UCSD-AML1 (cell line): Measurements from ENCODE around the gene MEIS2.

ENCODE experiments used
- DNase-seq: peaks from one replicate; lab custom pipeline; 2025; ENCODE audit not compliant: unreplicated experiment; lab: John Stamatoyannopoulos, UW

Gene MEIS2

DNA sequence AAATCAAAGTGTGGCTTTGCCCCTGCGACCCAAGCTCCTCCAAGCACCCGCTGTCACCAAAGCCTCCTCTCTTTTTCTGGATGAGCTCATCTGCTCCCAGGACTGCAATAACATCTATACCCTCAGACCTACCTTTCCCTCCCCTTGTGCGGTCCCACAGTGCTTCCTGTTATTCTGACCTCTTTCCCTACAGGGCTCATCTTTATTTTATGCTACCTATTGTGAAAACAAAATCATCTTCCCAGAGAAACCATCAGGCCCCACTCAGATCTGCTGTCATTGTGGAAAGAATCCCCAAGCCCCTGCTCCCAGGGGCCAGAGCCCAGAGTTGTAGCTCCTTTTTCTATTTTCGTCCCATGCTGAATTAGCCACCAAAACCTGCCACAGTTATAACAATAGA, 162.2 kb downstream of the MEIS2 start:
- DNase-seq = no peak

DNA sequence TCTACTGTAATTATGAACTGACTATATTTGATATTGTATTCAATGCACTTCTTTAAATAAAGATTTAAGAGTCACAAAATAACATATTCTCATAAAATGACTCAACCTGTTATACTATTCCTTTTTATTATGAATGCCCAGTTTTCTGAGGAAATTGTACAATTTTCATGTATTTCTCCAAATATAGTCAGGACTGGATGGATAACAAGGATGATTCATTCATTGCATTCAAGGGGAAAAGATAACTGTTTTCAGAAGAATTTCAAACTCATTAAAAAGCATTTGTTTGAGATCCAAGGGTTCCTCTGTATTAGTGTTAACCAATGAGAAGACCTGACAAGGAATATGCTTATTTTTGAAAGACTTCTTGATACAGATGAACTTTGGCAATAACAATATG, 163.7 kb downstream of the MEIS2 start:
- no peak for DNase-seq

DNA sequence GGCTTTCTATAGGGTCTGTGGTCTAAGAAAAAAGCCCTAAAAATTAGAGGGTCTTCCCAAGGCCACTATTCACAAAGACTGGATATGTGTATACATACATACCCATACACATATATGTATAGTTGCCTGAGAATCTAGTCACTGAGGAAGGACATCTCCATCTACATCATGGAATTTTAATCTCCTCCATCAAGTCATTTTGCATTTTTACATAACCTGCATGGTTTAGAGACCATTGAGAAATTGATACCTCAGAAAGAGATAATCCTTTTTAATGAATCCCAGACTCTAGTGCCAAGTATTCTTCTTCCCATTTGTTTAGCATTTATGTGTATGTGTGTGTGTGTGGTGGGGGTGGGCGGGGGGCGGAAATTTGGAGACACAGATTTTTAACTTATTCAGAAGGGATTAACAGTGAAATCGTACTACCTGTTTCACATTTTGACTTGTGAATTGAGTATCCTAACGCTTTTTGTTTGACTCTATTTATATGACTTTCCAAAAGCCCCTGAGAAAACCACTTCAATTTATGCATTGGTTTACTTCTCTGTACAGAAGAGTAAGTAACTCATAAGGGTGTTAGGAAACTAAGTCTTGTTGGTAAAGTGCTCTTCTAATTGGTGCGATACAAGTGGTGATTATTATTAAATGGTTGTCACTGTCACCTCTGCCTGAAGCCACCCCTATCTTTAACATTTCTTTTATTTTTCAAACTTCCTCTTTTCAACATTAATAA, 166.9 kb downstream of the MEIS2 start:
- DNase-seq = no peak

DNA sequence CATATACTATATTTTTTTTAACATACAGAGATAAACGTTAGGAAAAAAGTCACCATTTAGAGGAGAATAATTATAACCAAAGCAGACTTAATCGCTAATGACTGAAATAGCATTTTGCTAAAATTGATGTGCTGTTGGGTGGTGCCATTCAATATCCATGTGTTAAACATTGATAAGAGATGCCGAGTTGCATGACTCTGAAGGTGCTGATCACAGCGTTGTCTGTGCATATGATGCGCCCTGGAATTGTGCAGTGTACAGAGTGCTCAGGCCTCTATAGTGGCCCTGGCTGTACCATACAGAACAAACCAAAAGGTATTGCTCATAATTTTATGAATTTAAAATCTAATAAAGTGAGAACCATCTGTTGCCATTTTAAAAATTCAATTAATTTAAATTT, 168.3 kb downstream of the MEIS2 start:
- DNase-seq = no peak

DNA sequence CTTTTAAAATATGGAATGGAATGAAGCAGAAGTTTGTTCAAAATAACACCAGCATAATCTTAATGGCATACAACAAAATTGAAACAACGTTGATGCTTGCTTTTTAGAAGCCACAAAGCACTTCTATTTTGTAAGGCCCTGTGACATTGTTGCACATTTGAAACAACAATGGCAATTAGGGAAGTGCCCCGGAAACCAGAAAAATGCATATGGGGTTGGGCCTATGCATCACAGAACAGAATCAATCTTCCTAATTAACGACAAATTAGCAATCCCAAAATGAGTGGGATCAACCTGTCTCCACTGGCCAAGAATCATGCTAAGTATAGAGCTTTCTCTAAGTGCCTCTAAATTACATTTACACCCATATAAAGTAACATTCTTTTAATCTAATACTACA, 168.9 kb downstream of the MEIS2 start:
- DNase-seq = no peak

DNA sequence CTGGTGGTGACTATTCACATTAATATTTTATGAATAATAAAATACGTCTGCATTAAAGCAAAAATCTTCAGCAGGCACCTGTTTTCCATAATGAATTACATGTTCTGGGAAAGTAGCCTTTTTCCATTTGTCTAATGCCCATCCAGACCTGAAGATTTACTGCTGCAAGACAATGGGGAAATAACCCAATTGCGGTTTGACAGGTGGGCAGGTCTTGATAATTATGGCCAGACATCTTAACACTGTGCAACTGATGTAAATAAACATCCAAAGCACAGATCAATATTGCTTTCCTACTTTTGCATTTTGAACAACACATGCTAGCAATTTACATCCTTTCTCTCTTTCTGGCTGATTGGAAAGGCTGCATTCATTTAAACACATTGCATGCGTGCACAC, 173.9 kb downstream of the MEIS2 start:
- DNase-seq = no peak

DNA sequence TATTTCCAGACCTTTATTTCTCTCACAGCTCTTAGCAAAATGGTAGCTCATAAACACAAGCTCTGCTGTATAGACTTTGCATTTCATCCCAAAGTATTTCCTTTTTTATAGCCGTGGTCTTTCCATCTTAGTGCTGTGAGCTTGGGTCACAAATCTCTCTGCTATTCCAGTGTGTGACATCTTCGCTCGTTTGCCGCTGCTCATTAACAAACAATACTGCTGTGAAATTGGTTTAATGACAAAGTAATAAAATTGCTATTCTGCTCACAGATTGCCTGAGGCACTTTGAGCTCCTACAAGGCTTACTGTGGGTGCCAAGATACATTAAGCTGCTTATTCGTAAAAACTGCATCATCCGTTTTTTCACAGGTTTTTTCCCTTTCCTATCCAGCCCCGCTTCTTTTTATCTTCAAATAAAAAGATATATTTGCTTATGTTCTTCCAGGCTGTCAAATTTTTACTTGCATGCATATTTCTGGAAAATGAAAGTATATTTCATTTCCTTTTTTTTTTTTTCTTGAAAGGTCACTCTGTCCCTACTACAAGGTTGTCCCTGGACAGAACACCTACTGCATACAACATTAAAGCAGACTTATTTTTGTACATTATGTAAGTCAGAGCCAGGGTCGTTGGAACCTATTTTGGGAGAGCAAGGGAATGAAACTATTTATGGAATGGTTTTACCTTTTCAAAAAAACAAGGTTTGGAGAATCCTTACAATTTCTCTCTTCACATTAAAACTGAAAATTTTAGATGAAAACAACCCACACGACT, 174.5 kb downstream of the MEIS2 start:
- DNase-seq = no peak

DNA sequence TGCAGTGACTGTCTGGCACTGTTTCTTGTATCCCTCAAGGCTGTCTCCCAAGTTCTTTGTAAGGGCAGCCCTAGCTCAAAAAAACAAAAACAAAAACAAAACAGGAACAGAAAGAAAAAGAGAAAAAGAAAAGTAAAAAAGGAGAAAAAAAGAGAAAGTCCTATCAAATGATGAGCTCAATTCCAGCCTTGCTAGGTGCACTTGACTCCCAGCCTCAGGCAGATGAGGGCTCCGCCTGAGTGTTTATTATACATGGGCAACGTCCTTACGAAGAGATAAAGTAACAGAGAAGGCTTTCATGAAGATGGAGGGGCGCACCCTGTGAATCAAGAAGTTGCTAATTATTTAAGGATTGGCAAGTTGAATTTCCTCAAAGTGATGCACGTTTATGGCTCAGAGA, 175.3 kb downstream of the MEIS2 start:
- DNase-seq = no peak

DNA sequence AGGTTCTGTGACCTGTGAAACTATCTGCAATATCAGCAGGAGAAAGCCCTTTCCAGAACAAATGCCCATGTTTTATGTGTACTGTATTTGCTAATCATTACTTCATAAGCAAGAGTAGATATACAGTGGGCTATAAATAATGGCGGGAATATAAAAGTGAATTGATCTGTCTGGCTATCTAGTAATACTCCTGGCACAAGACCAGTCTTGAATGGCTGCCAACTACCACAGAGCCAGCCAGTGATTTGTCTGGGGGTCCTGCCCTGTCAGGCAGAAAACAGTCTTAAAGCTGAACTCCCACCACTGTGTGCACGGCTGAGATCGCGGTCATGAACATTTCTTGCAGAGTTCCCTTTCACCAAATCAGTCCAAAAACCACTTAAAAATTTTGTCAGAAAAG, 176.3 kb downstream of the MEIS2 start:
- DNase-seq = no peak

DNA sequence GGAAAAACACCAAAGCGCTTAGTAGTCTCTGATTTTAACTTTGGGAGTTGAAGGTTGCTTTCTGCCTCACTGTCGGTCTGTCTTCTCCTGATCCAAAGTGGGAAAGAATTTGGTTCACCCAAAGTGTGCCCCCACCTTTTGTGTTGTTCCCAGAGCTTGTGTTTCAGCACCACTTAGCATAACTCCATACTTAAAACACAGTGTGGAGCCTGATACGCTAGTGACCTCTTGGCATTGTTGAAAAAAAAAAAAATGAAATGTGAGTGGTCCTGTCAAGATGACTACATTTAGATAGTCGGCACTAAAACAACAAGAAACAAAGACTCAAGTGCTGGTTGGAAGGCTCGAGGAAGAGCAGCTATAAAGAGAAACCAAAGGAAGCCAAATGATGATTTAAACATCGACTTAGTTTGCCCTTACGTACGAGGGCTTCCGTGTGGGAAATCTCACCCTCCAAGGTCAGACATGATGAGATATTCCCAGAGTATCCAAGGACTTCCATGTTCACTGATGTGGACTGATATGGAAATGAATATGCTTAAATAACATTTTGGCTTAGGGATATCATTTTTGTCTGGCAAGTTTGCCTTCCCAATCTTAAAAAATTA, 178.8 kb downstream of the MEIS2 start:
- DNase-seq = no peak

DNA sequence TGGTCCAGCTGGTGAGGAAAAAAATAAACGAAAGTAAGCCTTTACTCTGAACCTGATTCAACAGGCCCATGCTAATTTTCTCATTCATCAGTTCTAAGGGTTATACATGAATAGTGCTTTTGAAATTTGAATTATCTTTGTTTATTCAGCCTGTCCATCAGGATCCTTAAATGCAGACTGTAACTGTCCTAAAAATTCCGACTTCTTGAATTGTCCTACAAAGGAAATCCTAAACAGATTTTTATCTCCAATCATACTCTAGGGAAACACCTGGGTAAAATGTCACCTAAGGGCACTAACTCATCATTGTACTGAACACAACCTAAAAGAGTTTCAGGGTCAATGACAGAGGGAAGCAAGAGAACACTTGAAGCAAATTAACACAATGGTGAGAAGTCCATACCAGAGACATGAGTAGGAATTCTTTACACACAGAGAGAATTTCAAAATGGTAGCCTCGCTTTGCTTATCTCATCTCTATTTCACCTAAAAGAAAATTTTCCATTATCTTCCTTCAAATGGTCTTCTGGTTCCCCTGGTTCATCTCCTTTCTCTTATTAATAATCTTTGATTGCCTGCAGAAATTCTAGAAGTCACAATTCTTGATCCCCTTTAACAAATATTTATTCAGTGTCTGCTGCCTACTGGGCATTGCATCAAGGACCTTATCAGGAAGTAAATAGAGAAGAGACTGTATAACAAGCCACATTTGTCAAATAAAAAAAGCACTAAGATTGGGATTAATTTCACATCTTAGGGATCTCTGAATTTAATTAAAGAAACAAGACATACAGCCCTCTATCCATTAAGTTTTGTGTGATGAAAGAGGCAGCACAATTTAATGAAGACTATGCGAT, 182.7 kb downstream of the MEIS2 start:
- no peak for DNase-seq

DNA sequence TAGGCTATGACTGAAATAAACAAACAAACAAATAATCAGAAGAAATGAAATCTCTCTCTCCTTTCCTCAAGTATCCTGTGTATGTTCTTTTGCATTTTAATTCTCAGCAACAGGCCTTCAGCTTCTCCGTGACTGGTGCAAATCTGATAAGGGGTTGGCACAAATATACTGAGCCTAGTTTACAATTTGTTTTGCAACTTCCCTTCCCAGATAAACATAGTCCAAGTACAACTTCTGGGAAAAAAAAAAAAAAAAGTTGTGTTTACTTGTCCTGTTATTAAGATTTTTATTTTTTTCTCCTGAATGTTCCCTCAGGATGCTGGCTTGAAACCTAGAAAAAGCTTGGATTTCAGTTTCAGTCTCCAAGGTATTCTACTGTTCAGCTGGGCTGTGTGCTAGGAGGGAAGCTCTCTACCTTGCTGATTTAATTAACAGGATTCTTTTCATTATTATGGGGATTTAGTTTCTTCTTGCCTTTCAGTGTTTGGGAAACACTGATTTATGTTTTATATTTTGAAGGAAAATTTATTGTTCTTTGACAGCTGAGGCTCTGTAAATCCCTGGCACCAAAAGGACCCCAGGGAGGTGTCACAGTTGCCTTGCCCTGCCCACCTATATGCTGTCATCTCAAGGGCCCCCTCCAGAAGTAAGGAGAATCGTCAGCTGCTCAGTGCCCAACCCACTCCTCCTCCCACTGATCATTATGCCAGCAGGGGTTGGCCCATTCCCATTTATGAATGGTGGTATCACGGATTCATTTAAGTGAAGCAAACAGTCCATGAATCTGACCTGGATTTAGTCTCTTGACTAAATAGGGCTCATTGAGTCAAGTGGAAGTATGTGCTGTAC, 185.2 kb downstream of the MEIS2 start:
- no peak for DNase-seq

DNA sequence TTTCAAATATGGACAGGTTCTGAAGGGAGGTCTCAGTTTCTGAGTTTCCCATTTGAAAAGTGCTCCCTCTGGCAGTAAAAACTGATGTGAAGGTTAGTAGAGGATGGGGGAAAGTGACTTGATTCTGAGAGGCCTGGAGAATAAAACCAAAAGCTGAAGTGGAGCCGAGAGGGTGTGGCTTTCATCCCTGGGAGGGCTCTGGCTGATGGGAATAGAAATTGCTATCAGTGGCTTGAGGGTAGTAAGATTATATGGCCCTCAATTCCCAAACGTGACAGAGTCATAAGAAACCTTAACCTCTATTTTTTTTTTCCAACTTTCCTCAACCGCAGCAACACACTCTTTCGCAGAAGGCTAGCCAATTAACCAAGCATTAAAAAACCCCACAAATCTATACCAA, 185.9 kb downstream of the MEIS2 start:
- no peak for DNase-seq

DNA sequence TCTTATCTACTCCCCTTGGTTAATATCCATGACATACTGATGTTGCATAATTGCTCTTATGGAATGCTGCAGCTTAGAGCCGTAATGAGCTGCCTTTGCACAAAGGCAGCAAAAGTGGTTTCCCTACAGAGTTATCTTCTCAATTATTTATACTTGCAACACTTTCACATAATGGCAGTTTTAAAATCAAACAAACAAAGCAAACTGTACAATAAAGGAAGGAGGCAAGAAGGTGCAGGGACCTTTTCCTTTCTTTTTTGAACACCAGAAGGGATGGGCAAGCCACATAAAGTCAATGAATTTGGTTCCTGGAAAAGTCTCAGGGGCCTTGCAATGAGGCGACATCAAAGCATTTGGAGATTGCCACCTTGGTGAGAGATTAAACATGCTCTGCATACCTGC, 188.0 kb downstream of the MEIS2 start:
- DNase-seq = no peak

DNA sequence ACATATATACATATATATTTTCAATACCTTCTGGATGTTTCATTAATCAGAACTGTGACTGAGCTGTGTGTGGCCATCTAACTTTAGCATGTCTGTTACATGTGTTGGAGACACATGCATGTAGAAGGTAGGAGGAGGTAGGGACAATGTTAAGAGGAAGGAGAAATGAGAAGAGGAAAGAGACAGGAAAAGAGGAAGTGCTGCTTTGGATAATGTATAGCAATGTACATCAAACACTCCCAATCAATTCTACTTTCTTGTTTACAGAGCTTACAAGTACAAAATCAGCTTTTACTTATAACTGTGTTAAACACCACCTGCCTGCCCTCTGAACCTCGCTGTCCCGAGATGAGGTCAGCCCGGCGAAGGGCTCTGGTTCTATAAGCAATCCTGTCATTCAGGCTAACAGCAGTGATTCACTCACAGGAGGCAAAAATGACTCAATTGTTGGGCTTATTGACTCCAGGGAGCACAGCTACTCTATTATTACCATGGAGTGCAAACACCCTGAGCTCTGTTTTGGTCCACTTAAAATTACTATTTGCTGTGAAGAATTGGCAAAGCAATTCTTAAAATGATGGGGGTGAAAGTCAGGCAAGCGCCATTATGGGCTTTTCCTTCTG, 188.9 kb downstream of the MEIS2 start:
- DNase-seq = no peak

DNA sequence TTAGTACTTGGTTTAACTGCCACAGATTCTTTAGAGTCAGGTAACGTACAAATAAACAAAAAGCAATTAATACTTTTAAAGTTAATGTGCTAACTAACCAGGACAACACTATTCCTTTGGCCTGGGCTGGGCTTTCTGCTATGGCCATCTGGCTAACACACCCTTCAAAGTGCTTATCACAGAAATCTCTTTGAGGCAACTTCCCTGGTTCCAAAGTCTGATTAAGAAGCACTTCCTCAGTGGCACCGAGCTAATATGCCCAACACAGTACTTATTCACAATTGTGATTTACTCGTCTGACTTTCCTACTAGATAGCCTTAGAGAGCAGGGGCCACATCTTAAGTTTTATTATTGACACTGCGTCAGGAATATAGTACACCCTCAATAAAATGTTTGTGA, 191.4 kb downstream of the MEIS2 start:
- no peak for DNase-seq

DNA sequence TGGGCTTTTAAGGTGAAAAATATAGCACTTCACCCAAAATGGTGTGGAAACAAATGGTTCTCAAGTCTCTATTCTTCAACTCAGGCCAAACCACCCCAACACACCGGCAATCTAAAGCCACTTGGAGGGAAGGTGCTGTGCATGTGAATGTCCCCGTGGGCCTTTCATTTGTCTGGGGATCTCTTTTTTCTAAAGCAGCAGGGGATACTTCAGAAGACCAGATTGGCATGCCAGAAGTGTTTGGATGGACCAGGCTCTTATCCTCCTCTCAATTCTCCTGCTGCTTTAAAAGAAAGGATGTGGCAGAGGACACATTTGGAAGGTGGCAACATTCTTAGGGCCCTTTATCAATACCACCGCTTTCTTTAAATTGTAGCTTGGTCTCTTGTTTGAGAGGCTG, 193.1 kb downstream of the MEIS2 start:
- DNase-seq = no peak

DNA sequence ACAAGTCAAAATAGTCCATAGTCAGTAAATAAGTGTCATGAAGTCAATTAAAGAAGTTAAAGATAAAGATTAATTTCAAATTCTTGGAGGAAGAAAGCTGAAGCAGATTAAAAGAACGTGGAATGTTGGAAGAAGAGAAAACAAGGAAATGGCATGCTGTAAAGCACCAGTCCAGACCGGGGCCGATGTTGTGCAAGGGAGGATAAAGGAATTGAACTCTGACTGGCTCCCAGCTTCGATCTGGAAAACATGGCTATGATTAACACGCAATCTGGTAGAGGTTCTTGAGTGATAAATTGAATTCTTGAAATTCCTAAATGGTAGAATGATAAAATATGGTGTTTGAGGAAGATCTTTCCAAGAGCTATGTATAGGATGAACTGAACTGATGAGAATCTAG, 194.4 kb downstream of the MEIS2 start:
- DNase-seq = no peak

DNA sequence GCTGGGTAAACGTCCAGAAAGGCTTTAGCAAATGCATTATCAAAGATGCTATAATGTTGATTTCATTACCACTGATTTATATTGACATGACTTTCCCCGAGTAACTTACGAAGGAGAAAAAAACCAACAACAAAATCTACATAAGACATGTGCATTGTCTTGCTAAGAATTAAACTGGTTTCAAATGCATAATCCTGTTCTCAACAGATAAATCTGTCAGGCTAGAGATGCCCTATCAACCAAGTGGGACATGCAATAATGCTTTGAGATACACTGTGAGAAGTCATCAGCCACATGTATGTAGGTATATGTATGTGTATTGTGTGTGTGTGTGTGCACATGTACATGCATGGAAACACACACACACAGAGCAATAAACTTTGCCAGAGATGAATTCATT, 195.6 kb downstream of the MEIS2 start:
- no peak for DNase-seq

DNA sequence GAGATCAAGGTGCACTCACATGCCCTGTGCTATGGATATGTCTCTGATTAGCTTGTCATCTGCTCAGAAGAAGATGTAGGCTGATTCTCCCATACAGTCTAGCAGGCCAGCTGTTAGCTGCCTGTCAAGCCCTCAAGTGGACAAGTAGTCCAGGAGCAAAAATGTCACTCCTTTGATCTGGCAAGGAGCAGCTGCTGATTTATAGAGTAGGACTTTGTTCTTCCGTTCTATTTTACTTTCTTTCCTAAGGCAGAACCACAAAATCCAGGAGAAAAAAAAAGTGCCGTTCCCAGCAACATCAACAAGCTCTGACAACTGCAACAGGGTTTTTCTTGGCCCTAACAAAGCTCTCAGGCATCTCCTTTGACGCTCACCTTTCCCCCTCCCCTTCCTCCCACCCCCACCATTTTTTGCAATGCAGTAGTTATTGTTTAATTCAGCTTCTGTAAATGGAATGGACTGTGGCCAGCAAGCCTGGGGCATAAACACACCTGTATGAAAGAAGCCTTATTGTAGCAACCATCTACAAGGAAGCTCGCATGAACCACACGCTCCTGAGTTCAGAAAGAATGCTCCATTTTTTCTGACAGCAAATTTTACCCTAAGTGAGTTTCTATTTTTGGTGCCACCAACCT, 196.3 kb downstream of the MEIS2 start:
- no peak for DNase-seq
